Glutamatergic neuron (in vitro differentiated cells): ENCODE measurements around the gene RPS21. TPM values are rescaled to one million over a fixed set of nuclear protein-coding genes. Genes with fewer than 3 reads are reported as not detected.

Experiments
- DNase-seq: peaks from one replicate; pipeline ENCODE4 v3.0.0; 2022
- H3K27ac Mint-ChIP-seq: one replicate; pipeline ENCODE4 v1.8.0; 2020; ENCODE audit warnings: mild to moderate bottlenecking, mixed read lengths, inconsistent platforms; ENCODE audit not compliant: unreplicated experiment
- H3K27me3 Mint-ChIP-seq: one replicate; pipeline ENCODE4 v1.8.0; 2020; ENCODE audit warnings: mild to moderate bottlenecking, moderate library complexity, mixed read lengths, inconsistent platforms; ENCODE audit not compliant: unreplicated experiment
- H3K36me3 Mint-ChIP-seq: one replicate; pipeline ENCODE4 v1.8.0; 2020; ENCODE audit warnings: mild to moderate bottlenecking, mixed read lengths, inconsistent platforms; ENCODE audit not compliant: unreplicated experiment
- H3K4me1 Mint-ChIP-seq: one replicate; pipeline ENCODE4 v1.8.0; 2020; ENCODE audit warnings: mild to moderate bottlenecking, low read depth, mixed read lengths, inconsistent platforms; ENCODE audit not compliant: unreplicated experiment
- H3K4me3 Mint-ChIP-seq: one replicate; pipeline ENCODE4 v1.8.0; 2020; ENCODE audit warnings: mild to moderate bottlenecking, mixed read lengths, inconsistent platforms; ENCODE audit not compliant: unreplicated experiment
- H3K9me3 Mint-ChIP-seq: one replicate; pipeline ENCODE4 v1.8.0; 2020; ENCODE audit warnings: mild to moderate bottlenecking, moderate library complexity, mixed read lengths, inconsistent platforms; ENCODE audit not compliant: unreplicated experiment
- total RNA-seq: library from RNA; stranded (reverse); fragmentation: NEBNext Ultra II Directional; extraction: Animal tissue kit (Norgen Biotek cat#: 25700); gene quantifications from one replicate; pipeline ENCODE4 v1.2.1, GENCODE V29; 2021; ENCODE audit not compliant: unreplicated experiment
- TF ChIP-seq, protein P1 (sequence below): fragments of 200-600 bp; sonication (generic); IDR thresholded peaks from one replicate; pipeline ENCODE4 v1.5.0; 2021; ENCODE audit not compliant: partially characterized antibody, unreplicated experiment

RPS21 gene
- total RNA-seq, 1 donor from 2014 or later: 829 TPM

DNA sequence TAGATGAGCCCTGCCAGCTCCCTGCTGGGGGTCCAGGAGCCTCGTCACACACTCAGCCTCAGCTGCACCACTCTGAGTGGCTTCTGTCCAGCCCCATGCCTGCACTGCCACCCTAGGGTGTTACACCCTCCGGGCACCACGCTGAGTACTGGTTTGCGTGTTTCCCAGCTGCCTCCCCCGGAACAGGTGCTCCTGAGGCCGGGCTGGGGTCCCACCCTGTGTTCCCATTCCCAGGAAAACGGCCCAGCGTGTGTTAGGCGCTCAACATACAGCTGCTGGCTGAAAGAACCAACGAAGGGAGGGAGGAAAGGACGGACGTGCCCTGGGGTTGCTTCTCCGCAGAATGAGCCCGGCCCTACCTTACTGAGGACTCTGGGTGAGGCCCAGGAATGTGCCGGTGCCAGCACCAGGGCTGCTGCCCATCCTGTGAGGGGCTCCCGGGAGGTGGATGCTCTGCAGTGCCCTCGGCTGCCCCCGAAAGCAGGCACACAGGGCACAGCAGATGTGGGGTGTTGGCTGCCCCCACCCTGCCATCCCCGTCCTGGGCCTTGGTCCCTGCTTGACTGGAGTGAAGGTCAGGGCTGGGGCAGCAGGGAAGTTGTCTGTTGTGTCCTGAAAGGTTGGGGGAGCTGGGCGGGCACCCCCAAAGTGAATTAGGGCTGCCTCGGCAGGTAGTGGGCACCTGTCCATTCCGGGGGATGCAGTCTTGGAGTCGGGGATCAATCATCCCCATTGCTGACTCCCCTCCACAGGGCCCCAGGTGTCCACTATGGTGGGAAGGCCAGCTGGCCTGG is 36.1 kb upstream of the RPS21 start:
- H3K4me1 Mint-ChIP-seq: peaks cover 5% of the 10 kb centered on the region
- peaks cover 10% of the 10 kb centered on the region for H3K36me3 Mint-ChIP-seq
- peaks cover 10% of the 10 kb centered on the region for H3K9me3 Mint-ChIP-seq
- H3K4me3 Mint-ChIP-seq: no peak overlapping the region
- peaks cover 12% of the 10 kb centered on the region for H3K27me3 Mint-ChIP-seq
- H3K27ac Mint-ChIP-seq: no peak overlapping the region
- peak; percentile 11 for DNase-seq
- TF ChIP-seq, protein P1, sequence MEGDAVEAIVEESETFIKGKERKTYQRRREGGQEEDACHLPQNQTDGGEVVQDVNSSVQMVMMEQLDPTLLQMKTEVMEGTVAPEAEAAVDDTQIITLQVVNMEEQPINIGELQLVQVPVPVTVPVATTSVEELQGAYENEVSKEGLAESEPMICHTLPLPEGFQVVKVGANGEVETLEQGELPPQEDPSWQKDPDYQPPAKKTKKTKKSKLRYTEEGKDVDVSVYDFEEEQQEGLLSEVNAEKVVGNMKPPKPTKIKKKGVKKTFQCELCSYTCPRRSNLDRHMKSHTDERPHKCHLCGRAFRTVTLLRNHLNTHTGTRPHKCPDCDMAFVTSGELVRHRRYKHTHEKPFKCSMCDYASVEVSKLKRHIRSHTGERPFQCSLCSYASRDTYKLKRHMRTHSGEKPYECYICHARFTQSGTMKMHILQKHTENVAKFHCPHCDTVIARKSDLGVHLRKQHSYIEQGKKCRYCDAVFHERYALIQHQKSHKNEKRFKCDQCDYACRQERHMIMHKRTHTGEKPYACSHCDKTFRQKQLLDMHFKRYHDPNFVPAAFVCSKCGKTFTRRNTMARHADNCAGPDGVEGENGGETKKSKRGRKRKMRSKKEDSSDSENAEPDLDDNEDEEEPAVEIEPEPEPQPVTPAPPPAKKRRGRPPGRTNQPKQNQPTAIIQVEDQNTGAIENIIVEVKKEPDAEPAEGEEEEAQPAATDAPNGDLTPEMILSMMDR: no peak

DNA sequence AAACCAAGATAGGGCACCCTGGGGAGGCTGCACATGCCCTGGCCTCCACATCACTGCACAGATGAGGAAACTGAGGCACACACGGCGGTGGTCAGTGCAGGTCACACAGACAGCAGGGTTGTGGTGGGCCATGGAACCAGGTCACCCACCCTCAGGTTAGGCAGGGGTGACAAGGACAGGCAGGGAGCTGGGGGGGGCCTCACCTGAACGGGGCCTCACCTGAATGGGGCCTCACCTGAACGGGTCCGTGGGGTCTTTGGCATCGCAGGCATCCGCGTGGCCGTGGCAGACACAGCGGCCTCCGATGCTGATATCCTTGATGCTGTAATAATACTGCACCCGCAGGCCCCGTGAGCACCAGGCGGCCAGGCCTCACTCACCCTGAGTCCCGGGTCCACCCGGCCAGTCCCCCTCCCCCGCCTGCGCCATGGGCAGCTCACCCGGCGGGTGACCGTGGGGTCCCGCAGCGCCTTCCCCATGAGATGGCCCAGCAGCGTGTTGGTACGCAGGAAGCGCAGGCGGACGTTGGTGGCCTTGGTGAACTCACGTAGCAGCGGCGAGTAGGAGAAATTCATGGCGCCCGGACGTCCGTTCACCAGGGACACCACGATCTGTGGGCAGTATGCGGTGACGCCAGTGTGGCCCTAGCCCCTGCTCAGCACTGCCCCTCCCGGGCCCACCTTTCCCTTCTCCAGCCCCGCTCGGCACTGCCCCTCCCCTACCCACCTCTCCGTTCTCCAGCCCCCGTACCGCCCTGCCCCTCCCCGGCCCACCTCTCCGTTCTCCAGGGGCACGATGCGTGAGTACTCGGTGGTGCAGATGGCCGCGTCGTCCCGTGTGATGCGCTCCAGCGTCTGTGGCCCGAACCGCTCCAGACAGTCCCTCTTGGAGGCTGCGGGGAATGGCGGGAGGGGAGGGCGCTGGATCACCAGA is 35.2 kb upstream of the RPS21 start:
- Mint-ChIP-seq H3K4me3 (no peak overlapping the region), H3K27ac (no peak overlapping the region), H3K36me3 (peaks cover 10% of the 10 kb centered on the region), H3K27me3 (peaks cover 17% of the 10 kb centered on the region), H3K9me3 (peaks cover 16% of the 10 kb centered on the region), H3K4me1 (peaks cover 5% of the 10 kb centered on the region)
- TF ChIP-seq, protein P1: no peak
- peak; percentile 16 for DNase-seq

DNA sequence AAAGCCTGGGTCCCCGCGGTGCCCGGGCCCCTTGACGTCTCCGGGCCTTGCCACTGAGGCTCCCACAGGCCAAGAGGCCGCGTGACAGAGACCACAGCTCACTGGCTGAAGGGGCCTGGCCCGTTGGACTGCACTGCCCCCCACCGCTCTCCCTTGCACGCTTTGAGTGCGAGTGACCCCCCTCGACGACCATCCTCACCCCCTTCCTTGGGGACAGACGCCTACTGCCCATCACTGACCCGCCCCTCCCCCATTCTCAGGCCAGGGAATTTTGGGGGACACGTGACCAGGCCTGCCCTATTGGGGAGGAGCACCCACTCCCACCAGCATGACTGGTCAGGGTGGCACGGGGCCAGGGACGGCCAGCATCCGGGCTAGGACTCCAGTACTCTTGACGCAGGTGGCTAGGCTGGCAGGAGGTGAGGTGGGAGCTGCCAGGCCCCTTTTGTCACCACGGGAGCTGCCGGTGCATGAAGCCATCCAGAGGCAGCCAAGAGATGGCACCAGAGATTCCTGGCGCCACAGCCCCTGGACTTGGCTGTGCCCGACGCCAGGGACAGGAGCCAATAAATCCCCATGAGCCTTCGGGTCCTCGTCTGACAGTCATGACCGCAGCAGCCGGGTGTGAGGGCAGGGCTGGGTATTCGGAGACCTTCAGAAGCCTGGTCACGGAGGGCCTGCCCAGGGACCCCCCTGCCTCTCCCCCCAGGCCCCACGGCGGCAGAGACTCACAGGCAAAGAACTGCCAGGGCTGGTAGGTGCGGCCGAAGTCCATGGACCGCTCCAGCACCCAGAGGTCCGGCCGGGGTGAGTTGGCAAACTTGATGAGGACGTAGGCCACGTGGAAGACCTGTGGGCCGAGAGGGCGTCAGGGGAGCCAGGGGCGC is 34.3 kb upstream of the RPS21 start:
- H3K4me3 Mint-ChIP-seq: no peak overlapping the region
- H3K36me3 Mint-ChIP-seq: peaks cover 10% of the 10 kb centered on the region
- no peak overlapping the region for H3K27ac Mint-ChIP-seq
- TF ChIP-seq, protein P1: no peak
- peak; percentile 19 for DNase-seq
- H3K9me3 Mint-ChIP-seq: peaks cover 16% of the 10 kb centered on the region
- peaks cover 17% of the 10 kb centered on the region for H3K27me3 Mint-ChIP-seq
- peaks cover 5% of the 10 kb centered on the region for H3K4me1 Mint-ChIP-seq

DNA sequence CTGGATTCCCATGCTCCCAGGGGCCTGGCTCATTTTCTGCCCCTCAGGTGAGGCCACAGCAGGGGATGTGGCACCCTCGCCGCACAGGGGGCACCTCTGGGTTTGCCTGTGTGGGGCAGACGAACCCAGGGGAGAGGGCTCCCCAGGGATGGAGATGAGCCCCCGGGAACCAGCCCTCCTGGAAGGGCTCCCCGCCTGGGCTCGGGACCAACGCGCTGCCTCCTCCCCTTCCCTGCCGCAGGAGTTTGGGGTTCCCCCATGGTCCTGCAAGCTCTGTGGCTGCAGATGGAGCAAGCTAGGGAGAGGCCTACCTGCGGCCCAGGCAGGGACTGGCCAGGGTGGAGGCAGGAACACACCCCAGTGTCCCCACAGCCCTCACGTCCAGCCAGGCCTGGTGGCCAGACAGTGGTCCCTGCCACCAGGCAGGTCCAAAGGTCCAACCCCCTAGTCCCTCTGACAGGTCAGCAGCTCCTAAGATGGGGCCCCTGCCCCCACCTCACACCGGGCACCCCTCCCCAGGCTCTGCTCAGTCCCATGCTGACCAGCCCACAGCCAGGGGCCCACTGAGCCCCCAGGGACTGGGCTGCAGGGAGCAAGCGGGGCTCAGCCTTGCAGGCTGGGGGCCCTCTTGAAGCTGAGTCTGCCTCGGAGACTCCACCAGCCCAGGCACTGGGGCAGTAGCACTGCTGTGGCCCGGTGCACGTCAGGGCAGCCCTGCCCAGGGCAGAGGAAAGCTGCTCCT is 33.4 kb upstream of the RPS21 start:
- Mint-ChIP-seq H3K4me1 (peaks cover 4% of the 10 kb centered on the region), H3K27ac (no peak overlapping the region), H3K4me3 (no peak overlapping the region), H3K27me3 (peaks cover 14% of the 10 kb centered on the region), H3K9me3 (peaks cover 11% of the 10 kb centered on the region), H3K36me3 (peaks cover 9% of the 10 kb centered on the region)
- DNase-seq: peak; percentile 14
- TF ChIP-seq, protein P1: no peak
